ENCODE results near the gene TPSD1.

DNA sequence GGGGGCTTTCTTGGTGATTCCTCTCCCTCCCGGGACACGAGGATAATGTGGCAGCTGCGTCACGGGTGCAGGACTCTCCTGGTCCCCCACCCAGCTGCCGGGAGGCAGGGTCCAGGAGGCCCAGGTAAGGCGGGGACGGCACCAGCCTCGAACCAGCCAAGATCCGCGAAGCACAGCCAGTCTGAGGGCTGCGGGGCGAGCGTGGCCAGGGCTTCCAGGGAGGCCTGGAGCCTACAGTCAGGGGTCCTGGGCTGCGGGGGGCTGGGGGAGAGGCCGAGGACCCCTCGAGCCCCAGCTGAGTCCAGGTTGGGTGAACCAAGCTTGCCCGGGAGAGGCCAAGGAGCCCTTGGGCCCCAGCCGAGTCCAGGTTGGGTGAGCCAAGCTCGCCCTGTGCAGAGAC lies 10.0 kb downstream of the TPSD1 start:
- TF ChIP-seq, protein P1, sequence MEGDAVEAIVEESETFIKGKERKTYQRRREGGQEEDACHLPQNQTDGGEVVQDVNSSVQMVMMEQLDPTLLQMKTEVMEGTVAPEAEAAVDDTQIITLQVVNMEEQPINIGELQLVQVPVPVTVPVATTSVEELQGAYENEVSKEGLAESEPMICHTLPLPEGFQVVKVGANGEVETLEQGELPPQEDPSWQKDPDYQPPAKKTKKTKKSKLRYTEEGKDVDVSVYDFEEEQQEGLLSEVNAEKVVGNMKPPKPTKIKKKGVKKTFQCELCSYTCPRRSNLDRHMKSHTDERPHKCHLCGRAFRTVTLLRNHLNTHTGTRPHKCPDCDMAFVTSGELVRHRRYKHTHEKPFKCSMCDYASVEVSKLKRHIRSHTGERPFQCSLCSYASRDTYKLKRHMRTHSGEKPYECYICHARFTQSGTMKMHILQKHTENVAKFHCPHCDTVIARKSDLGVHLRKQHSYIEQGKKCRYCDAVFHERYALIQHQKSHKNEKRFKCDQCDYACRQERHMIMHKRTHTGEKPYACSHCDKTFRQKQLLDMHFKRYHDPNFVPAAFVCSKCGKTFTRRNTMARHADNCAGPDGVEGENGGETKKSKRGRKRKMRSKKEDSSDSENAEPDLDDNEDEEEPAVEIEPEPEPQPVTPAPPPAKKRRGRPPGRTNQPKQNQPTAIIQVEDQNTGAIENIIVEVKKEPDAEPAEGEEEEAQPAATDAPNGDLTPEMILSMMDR (IDR thresholded peaks at IDR 0.05; ENCODE audit: extremely low read depth in 1 of 2, insufficient read depth in 1 of 2, low read depth in 1 of 2, low read length in 2 of 2), result no peak
- no peak for TF ChIP-seq EZH2 (IDR thresholded peaks at IDR 0.05; ENCODE audit: borderline replicate concordance, low read depth, low read length, severe bottlenecking)
- TF ChIP-seq POLR2A (IDR thresholded peaks at IDR 0.05; ENCODE audit: low read depth, low read length), result no peak
- no peak for TF ChIP-seq POLR2AphosphoS5 (IDR thresholded peaks at IDR 0.05; ENCODE audit: insufficient read depth, low read depth, low read length)
- TF ChIP-seq GATA2 (IDR thresholded peaks at IDR 0.05; ENCODE audit: insufficient read depth, insufficient read length, low read depth, low read length), result no peak

All from endothelial cell of umbilical vein (primary cell).